ENCODE results near the gene ULK1. TPM values are rescaled to one million over a fixed set of nuclear protein-coding genes. Genes with fewer than 3 reads are reported as not detected.
"Not testable (repeated sequence)": the region's sequence is repeated elsewhere in the genome, so short reads cannot be mapped to it uniquely, and the experiment has no call there.

The ULK1 gene
- polyA plus RNA-seq, 1 donor from 2014 or later: 1.6 TPM

- Mint-ChIP-seq H3K4me1 (peaks cover 0 to 2% (median under 1%) of the 10 kb centered on the region in 3 donors), H3K9me3 (no peaks in the 10 kb centered on the region), H3K27ac (no peak overlapping the region), H3K36me3 (no peaks in the 10 kb centered on the region), H3K27me3 (no peaks in the 10 kb centered on the region), H3K4me3 (no peak overlapping the region)
These were observed 49.0 kb downstream of the ULK1 start for GRCh38 chr12:131943389-131943788.

GRCh38 chr12:131943876-131944275, 49.5 kb downstream of the ULK1 start:
- Mint-ChIP-seq H3K4me1 (peaks cover 2 to 5% (median 3%) of the 10 kb centered on the region in 3 donors), H3K27ac (no peak overlapping the region), H3K9me3 (no peaks in the 10 kb centered on the region), H3K4me3 (no peak overlapping the region), H3K27me3 (no peaks in the 10 kb centered on the region), H3K36me3 (no peaks in the 10 kb centered on the region)

GRCh38 chr12:131944601-131945251, 50.3 kb downstream of the ULK1 start:
- peak overlapping the region in 1 of 3 donors; percentile 76 for H3K27ac Mint-ChIP-seq

DNA sequence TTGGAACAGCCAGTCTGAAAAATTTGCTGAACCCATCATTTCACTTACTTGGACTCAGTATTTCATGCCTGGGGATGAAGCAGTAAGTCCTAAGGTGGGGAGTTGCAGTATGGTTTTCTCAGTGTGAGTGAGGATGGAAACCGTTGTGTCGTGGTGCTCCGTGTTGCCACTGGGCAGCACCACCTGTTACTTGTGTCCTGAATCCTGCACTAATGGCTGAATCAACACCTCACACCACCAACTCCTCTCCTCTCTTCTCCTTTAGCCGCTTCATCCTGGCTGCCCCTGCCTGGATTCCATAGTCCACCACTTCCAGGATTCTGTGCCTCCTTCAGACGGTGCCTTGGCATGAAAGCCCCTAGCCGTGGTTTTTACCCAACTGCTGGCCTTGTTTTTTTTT, 52.3 kb downstream of the ULK1 start:
- Mint-ChIP-seq H3K27ac (peak overlapping the region in 1 of 3 donors; percentile 10), H3K4me3 (no peak overlapping the region), H3K4me1 (peaks cover 5 to 6% (median 5%) of the 10 kb centered on the region in 3 donors), H3K36me3 (no peaks in the 10 kb centered on the region), H3K27me3 (no peaks in the 10 kb centered on the region), H3K9me3 (no peaks in the 10 kb centered on the region)

More at GRCh38 chr12:131944601-131945251, 50.3 kb downstream of the ULK1 start:
- no peaks in the 10 kb centered on the region for H3K9me3 Mint-ChIP-seq
- no peaks in the 10 kb centered on the region for H3K36me3 Mint-ChIP-seq
- no peaks in the 10 kb centered on the region for H3K27me3 Mint-ChIP-seq
- H3K4me1 Mint-ChIP-seq: peaks cover 2 to 5% (median 5%) of the 10 kb centered on the region in 3 donors
- peak overlapping the region in 1 of 4 donors; percentile 53 for H3K4me3 Mint-ChIP-seq

- Mint-ChIP-seq H3K9me3 (no peaks in the 10 kb centered on the region), H3K4me1 (peaks cover 5 to 7% (median 6%) of the 10 kb centered on the region in 3 donors), H3K27me3 (no peaks in the 10 kb centered on the region), H3K36me3 (no peaks in the 10 kb centered on the region), H3K27ac (peak overlapping the region in 1 of 3 donors; percentile 47), H3K4me3 (peak overlapping the region in 1 of 4 donors; percentile 1)
These were observed 53.1 kb downstream of the ULK1 start for GRCh38 chr12:131947482-131948027.

GRCh38 chr12:131948166-131948712, 53.8 kb downstream of the ULK1 start:
- Mint-ChIP-seq H3K36me3 (no peaks in the 10 kb centered on the region), H3K27ac (peak overlapping the region; percentile 49 to 85 (median 53)), H3K4me3 (peak overlapping the region in 2 of 4 donors; percentile 2 to 79), H3K9me3 (no peaks in the 10 kb centered on the region), H3K27me3 (no peaks in the 10 kb centered on the region), H3K4me1 (peaks cover 11 to 14% (median 13%) of the 10 kb centered on the region in 3 donors)

GRCh38 chr12:131948713-131949430, 54.5 kb downstream of the ULK1 start:
- Mint-ChIP-seq H3K27ac (peak overlapping the region; percentile 53 to 89 (median 85)), H3K4me1 (peaks cover 14 to 17% (median 15%) of the 10 kb centered on the region in 3 donors), H3K4me3 (peak overlapping the region; percentile 78 to 93 (median 81))
- H3K27me3 Mint-ChIP-seq, H3K9me3 Mint-ChIP-seq, H3K36me3 Mint-ChIP-seq: not testable (repeated sequence)

DNA sequence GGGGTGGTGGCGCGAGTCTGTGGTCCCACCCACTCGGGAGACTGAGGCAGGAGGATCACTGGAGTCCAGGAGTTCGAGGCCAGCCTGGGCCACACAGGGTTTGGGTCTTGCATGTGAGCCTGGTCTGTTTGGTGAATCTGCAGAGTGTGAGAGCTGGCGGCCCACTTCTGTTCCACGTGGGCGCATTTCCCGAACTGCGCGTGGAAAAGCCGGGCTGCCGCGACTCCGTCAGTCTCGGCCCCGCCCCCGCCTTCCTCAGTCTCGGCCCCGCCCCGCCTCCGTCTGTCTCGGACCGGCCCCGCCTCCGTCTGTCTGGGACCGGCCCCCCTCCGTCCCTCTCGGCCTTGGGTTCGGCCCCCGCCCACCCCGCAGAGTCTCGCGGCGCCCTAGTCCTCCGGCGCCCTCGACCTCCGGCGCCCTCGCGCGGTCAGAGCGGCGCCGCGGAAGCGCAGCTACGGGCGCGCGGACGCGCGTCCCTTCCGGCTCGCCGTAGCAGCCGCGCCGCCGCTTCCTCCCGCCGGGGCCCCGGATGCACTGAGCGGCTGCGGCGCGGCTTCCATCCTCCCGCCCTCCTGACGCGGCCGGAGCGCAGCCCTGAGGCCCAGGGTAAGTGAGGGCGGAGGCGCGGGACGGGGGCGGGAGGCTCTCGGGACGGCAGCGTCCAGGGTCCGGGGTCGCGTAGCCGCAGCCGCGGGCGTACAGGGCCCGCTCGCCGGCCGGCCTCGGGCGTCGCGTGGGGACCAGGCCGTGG, 55.2 kb downstream of the ULK1 start, which contains the start of gene EP400:
EP400 (plus strand) TSS at position 512 of the 751 bp plus-strand sequence. CDS start 10,678 bp downstream, outside the sequence.
- Mint-ChIP-seq H3K27me3 (no peaks in the 10 kb centered on the region), H3K9me3 (no peaks in the 10 kb centered on the region), H3K4me1 (peaks cover 14 to 17% (median 16%) of the 10 kb centered on the region in 3 donors), H3K27ac (peak within 1 kb of the TSS; percentile 87 to 95 (median 94)), H3K4me3 (peak within 1 kb of the TSS; percentile 92 to 97 (median 96)), H3K36me3 (no peaks in the 10 kb centered on the region)

DNA sequence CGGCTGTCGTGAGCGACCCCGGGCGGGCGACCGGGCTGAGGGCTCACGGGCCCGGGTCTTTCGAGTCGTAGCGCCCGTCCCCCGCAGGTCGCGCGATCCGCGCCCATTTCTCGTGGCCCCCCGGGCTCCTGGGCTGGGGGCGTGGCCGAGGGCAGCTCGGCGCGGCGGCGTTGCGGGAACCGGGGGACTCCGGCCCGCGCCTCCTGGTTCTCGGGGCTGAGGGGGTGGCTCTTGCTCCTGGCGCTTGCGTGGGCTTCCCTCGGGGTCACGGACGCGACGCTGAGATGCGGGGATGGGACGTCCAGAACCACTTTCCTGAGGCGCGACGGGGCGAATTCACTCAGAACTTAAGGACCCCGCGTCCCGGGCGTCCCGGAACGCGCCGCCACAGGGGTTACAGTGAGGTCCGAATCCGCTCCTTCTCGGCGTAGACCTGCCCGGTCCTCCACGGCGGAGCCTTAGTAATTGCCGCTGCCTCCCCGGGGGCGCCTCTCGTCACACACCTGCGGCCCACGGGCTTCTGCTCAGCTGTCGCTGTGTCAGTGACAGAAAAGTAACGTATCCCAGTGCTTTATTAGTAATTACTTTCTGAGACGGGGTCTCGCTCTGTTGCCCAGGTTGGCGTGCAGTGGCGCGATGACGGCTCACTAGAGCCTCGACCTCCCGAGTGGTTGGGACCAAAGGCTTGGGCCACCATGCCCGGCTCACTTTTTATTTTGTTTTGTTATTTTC, 55.9 kb downstream of the ULK1 start:
- peaks cover 14 to 17% (median 16%) of the 10 kb centered on the region in 3 donors for H3K4me1 Mint-ChIP-seq
- H3K27me3 Mint-ChIP-seq: no peaks in the 10 kb centered on the region
- H3K9me3 Mint-ChIP-seq: no peaks in the 10 kb centered on the region
- H3K27ac Mint-ChIP-seq: peak overlapping the region; percentile 87 to 95 (median 94)
- peak overlapping the region; percentile 92 to 97 (median 96) for H3K4me3 Mint-ChIP-seq
- no peaks in the 10 kb centered on the region for H3K36me3 Mint-ChIP-seq

DNA sequence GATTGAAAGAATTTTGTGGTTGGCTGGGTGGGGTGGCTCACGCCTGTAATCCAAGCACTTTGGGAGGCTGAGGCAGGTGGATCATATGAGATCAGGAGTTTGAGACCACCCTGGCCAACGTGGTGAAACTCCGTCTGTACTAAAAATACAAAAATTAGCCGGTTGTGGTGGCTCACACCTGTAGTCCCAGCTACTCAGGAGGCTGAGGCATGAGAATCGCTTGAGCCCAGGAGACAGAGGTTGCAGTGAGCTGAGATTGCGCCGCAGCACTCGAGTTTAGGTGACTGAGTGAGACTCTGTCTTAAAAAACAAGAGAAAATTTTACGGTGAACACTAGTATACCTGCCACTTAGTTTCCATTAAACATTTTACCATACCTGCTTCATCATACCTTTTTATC, 59.4 kb downstream of the ULK1 start:
- not testable (repeated sequence) for H3K4me3 Mint-ChIP-seq, H3K36me3 Mint-ChIP-seq, H3K27ac Mint-ChIP-seq, H3K9me3 Mint-ChIP-seq, H3K27me3 Mint-ChIP-seq
- H3K4me1 Mint-ChIP-seq: peaks cover 26 to 35% (median 31%) of the 10 kb centered on the region in 3 donors

GRCh38 chr12:131954460-131954859, 60.0 kb downstream of the ULK1 start:
- H3K36me3 Mint-ChIP-seq, H3K27ac Mint-ChIP-seq, H3K27me3 Mint-ChIP-seq, H3K4me3 Mint-ChIP-seq, H3K9me3 Mint-ChIP-seq: not testable (repeated sequence)
- H3K4me1 Mint-ChIP-seq: peaks cover 26 to 35% (median 34%) of the 10 kb centered on the region in 3 donors

- no peak overlapping the region for H3K4me3 Mint-ChIP-seq
- H3K36me3 Mint-ChIP-seq: no peaks in the 10 kb centered on the region
- H3K9me3 Mint-ChIP-seq: no peaks in the 10 kb centered on the region
- peak overlapping the region in 2 of 3 donors; percentile 53 to 70 for H3K27ac Mint-ChIP-seq
- H3K4me1 Mint-ChIP-seq: peaks cover 26 to 38% (median 37%) of the 10 kb centered on the region in 3 donors
- no peaks in the 10 kb centered on the region for H3K27me3 Mint-ChIP-seq
These were observed 64.7 kb downstream of the ULK1 start for GRCh38 chr12:131959116-131959515.

GRCh38 chr12:131959641-131960589, 65.5 kb downstream of the ULK1 start:
- H3K4me3 Mint-ChIP-seq: peak overlapping the region in 1 of 4 donors; percentile 12
- H3K4me1 Mint-ChIP-seq: peaks cover 31 to 43% (median 37%) of the 10 kb centered on the region in 3 donors
- peak overlapping the region in 2 of 3 donors; percentile 53 to 70 for H3K27ac Mint-ChIP-seq
- no peaks in the 10 kb centered on the region for H3K27me3 Mint-ChIP-seq
- H3K36me3 Mint-ChIP-seq: no peaks in the 10 kb centered on the region
- H3K9me3 Mint-ChIP-seq: no peaks in the 10 kb centered on the region
